ENCODE data around the gene SSTR3. TPM values are rescaled to one million over a fixed set of nuclear protein-coding genes. Genes with fewer than 3 reads are reported as not detected.

SSTR3 gene
- total RNA-seq, 2 experiments from 2014 or later, result 10.1 to 11.3 TPM

- Mint-ChIP-seq H3K27ac (peak overlapping the region; percentile 89), H3K4me1 (peaks cover 81% of the 10 kb centered on the region), H3K4me3 (peak overlapping the region; percentile 63), H3K9me3 (peaks cover 3% of the 10 kb centered on the region), H3K36me3 (peaks cover 12% of the 10 kb centered on the region), H3K27me3 (no peaks in the 10 kb centered on the region)
- DNase-seq (peak; percentile 50), ATAC-seq (ENCODE audit: low read depth) (no peak)
- POLR2A ChIA-PET, result interaction anchor here (1.0 to 9.8 kb wide), 4 partner anchors 16 to 85 kb away, joined by 3 to 200 read pairs (median 59); partner anchors contain the start of genes IL2RB and RAC2
Measured at GRCh38 chr22:37164505-37164887, 47.8 kb downstream of the SSTR3 start.

- peak overlapping the region; percentile 89 for H3K27ac Mint-ChIP-seq
- ATAC-seq (ENCODE audit: low read depth), result no peak
- no peaks in the 10 kb centered on the region for H3K27me3 Mint-ChIP-seq
- peaks cover 74% of the 10 kb centered on the region for H3K4me1 Mint-ChIP-seq
- POLR2A ChIA-PET, result interaction anchor here (0.9 to 9.8 kb wide), 13 partner anchors 16 to 388 kb away, joined by 3 to 200 read pairs (median 10); partner anchors contain the start of genes C1QTNF6, IFT27, IL2RB and RAC2
- H3K36me3 Mint-ChIP-seq, result peaks cover 9% of the 10 kb centered on the region
- H3K9me3 Mint-ChIP-seq, result peaks cover 3% of the 10 kb centered on the region
- DNase-seq, result peak; percentile 68
- peak overlapping the region; percentile 49 for H3K4me3 Mint-ChIP-seq
Measured at GRCh38 chr22:37163575-37164504, 48.4 kb downstream of the SSTR3 start.

GRCh38 chr22:37163096-37163489 lies 49.2 kb downstream of the SSTR3 start:
- Mint-ChIP-seq H3K36me3 (peaks cover 9% of the 10 kb centered on the region), H3K4me3 (peak overlapping the region; percentile 42), H3K27ac (peak overlapping the region; percentile 89), H3K4me1 (peaks cover 68% of the 10 kb centered on the region), H3K9me3 (peaks cover 3% of the 10 kb centered on the region), H3K27me3 (no peaks in the 10 kb centered on the region)
- DNase-seq (no peak), ATAC-seq (ENCODE audit: low read depth) (no peak)
- POLR2A ChIA-PET, result interaction anchor here (0.5 to 9.8 kb wide), 13 partner anchors 15 to 735 kb away, joined by 3 to 200 read pairs (median 10); partner anchors contain the start of genes C1QTNF6, IFT27, IL2RB and RAC2

- peak; percentile 77 for DNase-seq
- Mint-ChIP-seq H3K4me1 (peaks cover 66% of the 10 kb centered on the region), H3K27ac (peak overlapping the region; percentile 89), H3K36me3 (peaks cover 5% of the 10 kb centered on the region), H3K9me3 (peaks cover 3% of the 10 kb centered on the region), H3K4me3 (peak overlapping the region; percentile 42), H3K27me3 (no peaks in the 10 kb centered on the region)
- POLR2A ChIA-PET, result interaction anchor here (0.5 to 9.8 kb wide), 18 partner anchors 8 to 735 kb away, joined by 3 to 200 read pairs (median 9); partner anchors contain the start of genes C1QTNF6, IFT27, IL2RB and RAC2
- ATAC-seq (ENCODE audit: low read depth), result peak; percentile 77
Measured at GRCh38 chr22:37162221-37163095, 49.8 kb downstream of the SSTR3 start.

GRCh38 chr22:37161443-37161842 lies 50.8 kb downstream of the SSTR3 start:
- ATAC-seq (ENCODE audit: low read depth) (no peak), DNase-seq (peak; percentile 60)
- H3K36me3 Mint-ChIP-seq, result peaks cover 5% of the 10 kb centered on the region
- H3K9me3 Mint-ChIP-seq, result peaks cover 3% of the 10 kb centered on the region
- no peaks in the 10 kb centered on the region for H3K27me3 Mint-ChIP-seq
- POLR2A ChIA-PET, result interaction anchor here (1.1 to 9.8 kb wide), 10 partner anchors 9 to 405 kb away, joined by 3 to 200 read pairs (median 12); partner anchors contain the start of genes C1QTNF6, IL2RB and RAC2
- H3K4me1 Mint-ChIP-seq, result peaks cover 59% of the 10 kb centered on the region
- H3K27ac Mint-ChIP-seq, result peak overlapping the region; percentile 89
- H3K4me3 Mint-ChIP-seq, result peak overlapping the region; percentile 42

- H3K27ac Mint-ChIP-seq, result peak overlapping the region; percentile 73
- peaks cover 9% of the 10 kb centered on the region for H3K36me3 Mint-ChIP-seq
- ATAC-seq (ENCODE audit: low read depth) (no peak), DNase-seq (no peak)
- POLR2A ChIA-PET, result interaction anchor here (9.8 kb wide), 1 partner anchor 12 kb away, joined by 200 read pairs; the partner anchor contains the start of gene IL2RB
- peaks cover 53% of the 10 kb centered on the region for H3K4me1 Mint-ChIP-seq
- H3K27me3 Mint-ChIP-seq, result no peaks in the 10 kb centered on the region
- peaks cover 5% of the 10 kb centered on the region for H3K9me3 Mint-ChIP-seq
- H3K4me3 Mint-ChIP-seq, result no peak overlapping the region
Measured at GRCh38 chr22:37160027-37160426, 52.2 kb downstream of the SSTR3 start.

- Mint-ChIP-seq H3K4me1 (peaks cover 46% of the 10 kb centered on the region), H3K4me3 (no peak overlapping the region), H3K27ac (no peak overlapping the region), H3K27me3 (no peaks in the 10 kb centered on the region), H3K36me3 (peaks cover 9% of the 10 kb centered on the region), H3K9me3 (peaks cover 5% of the 10 kb centered on the region)
- ATAC-seq (ENCODE audit: low read depth) (no peak), DNase-seq (no peak)
- POLR2A ChIA-PET, result no interaction called here
Measured at GRCh38 chr22:37158963-37159290, 53.4 kb downstream of the SSTR3 start.

- H3K4me1 Mint-ChIP-seq, result peaks cover 36% of the 10 kb centered on the region
Measured at GRCh38 chr22:37157516-37158285, 54.6 kb downstream of the SSTR3 start.

GRCh38 chr22:37156686-37157435 lies 55.4 kb downstream of the SSTR3 start:
- Mint-ChIP-seq H3K36me3 (peaks cover 11% of the 10 kb centered on the region), H3K27me3 (no peaks in the 10 kb centered on the region), H3K4me3 (no peak overlapping the region), H3K27ac (peak overlapping the region; percentile 40), H3K4me1 (peaks cover 27% of the 10 kb centered on the region), H3K9me3 (peaks cover 5% of the 10 kb centered on the region)
- no peak for ATAC-seq (ENCODE audit: low read depth)
- DNase-seq, result no peak
- POLR2A ChIA-PET, result interaction anchor here (1.0 to 1.6 kb wide), 2 partner anchors 32 to 35 kb away, joined by 3 read pairs; no protein-coding TSS in a partner anchor

More at GRCh38 chr22:37157516-37158285, 54.6 kb downstream of the SSTR3 start:
- ATAC-seq (ENCODE audit: low read depth), result no peak
- H3K4me3 Mint-ChIP-seq, result no peak overlapping the region
- H3K27ac Mint-ChIP-seq, result peak overlapping the region; percentile 40
- H3K27me3 Mint-ChIP-seq, result no peaks in the 10 kb centered on the region
- no peak for DNase-seq
- H3K36me3 Mint-ChIP-seq, result peaks cover 9% of the 10 kb centered on the region
- H3K9me3 Mint-ChIP-seq, result peaks cover 5% of the 10 kb centered on the region
- POLR2A ChIA-PET, result interaction anchor here (1.0 to 1.6 kb wide), 4 partner anchors 8 to 36 kb away, joined by 3 to 4 read pairs (median 4); partner anchors contain the start of gene IL2RB

GRCh38 chr22:37155971-37156370 lies 56.3 kb downstream of the SSTR3 start:
- peak overlapping the region; percentile 11 for H3K27ac Mint-ChIP-seq
- H3K4me1 Mint-ChIP-seq, result peaks cover 24% of the 10 kb centered on the region
- POLR2A ChIA-PET, result interaction anchor here (1.6 kb wide), 1 partner anchor 31 kb away, joined by 3 read pairs; no protein-coding TSS in a partner anchor
- H3K36me3 Mint-ChIP-seq, result peaks cover 13% of the 10 kb centered on the region
- no peaks in the 10 kb centered on the region for H3K27me3 Mint-ChIP-seq
- ATAC-seq (ENCODE audit: low read depth) (no peak), DNase-seq (no peak)
- H3K4me3 Mint-ChIP-seq, result no peak overlapping the region
- peaks cover 5% of the 10 kb centered on the region for H3K9me3 Mint-ChIP-seq

- Mint-ChIP-seq H3K4me1 (peaks cover 32% of the 10 kb centered on the region), H3K9me3 (peaks cover 5% of the 10 kb centered on the region), H3K27me3 (no peaks in the 10 kb centered on the region), H3K36me3 (peaks cover 15% of the 10 kb centered on the region), H3K4me3 (no peak overlapping the region), H3K27ac (peak overlapping the region; percentile 11)
- ATAC-seq (ENCODE audit: low read depth), result no peak
- POLR2A ChIA-PET, result interaction anchor here (0.8 kb wide), 1 partner anchor 15 kb away, joined by 3 read pairs; no protein-coding TSS in a partner anchor
- DNase-seq, result no peak
Measured at GRCh38 chr22:37154925-37155712, 57.2 kb downstream of the SSTR3 start.
